GM23248 (cell line): ENCODE data around the gene TRPC4AP. TPM values are rescaled to one million over a fixed set of nuclear protein-coding genes. Genes with fewer than 3 reads are reported as not detected.

ENCODE experiments used
- DNase-seq: peaks from one replicate; pipeline ENCODE4 v3.0.0-alpha.2; 2015
- H2AFZ ChIP-seq: fragments of 200-600 bp; sonication (generic); 2 replicates; pipeline ENCODE4 v1.6.1; 2016; ENCODE audit warnings: antibody characterized with exemption
- H3F3A ChIP-seq: fragments of 200-600 bp; sonication (generic); 2 replicates; pipeline ENCODE4 v1.6.1; 2016; ENCODE audit warnings: mild to moderate bottlenecking, antibody characterized with exemption, mixed run types; ENCODE audit not compliant: insufficient read depth
- H3K27ac ChIP-seq: fragments of 200-600 bp; sonication (generic); 2 replicates; pipeline ENCODE4 v1.5.1; 2016; ENCODE audit warnings: mild to moderate bottlenecking
- H3K27me3 ChIP-seq: fragments of 200-600 bp; sonication (generic); replicated peaks from 2 replicates; pipeline ENCODE4 v1.6.1; 2016; ENCODE audit warnings: mild to moderate bottlenecking; ENCODE audit not compliant: insufficient read depth
- H3K36me3 ChIP-seq: fragments of 200-600 bp; sonication (generic); 2 replicates; pipeline ENCODE4 v1.6.1; 2016; ENCODE audit warnings: low read depth, mild to moderate bottlenecking
- H3K4me1 ChIP-seq: fragments of 200-600 bp; sonication (generic); 2 replicates; pipeline ENCODE4 v1.6.1; 2016; ENCODE audit warnings: mild to moderate bottlenecking; ENCODE audit not compliant: insufficient read depth
- H3K4me2 ChIP-seq: fragments of 200-600 bp; sonication (generic); one replicate; pipeline ENCODE4 v1.6.1; 2016; ENCODE audit warnings: mild to moderate bottlenecking; ENCODE audit not compliant: unreplicated experiment
- H3K4me3 ChIP-seq: fragments of 200-600 bp; sonication (generic); 2 replicates; pipeline ENCODE4 v1.5.1; 2016; ENCODE audit warnings: mild to moderate bottlenecking
- H3K79me2 ChIP-seq: fragments of 200-600 bp; sonication (generic); 2 replicates; pipeline ENCODE4 v1.6.1; 2016; ENCODE audit warnings: mild to moderate bottlenecking; ENCODE audit not compliant: insufficient read depth
- H3K9ac ChIP-seq: fragments of 200-600 bp; sonication (generic); 2 replicates; pipeline ENCODE4 v1.6.1; 2016; ENCODE audit warnings: mild to moderate bottlenecking
- H3K9me2 ChIP-seq: fragments of 200-600 bp; sonication (generic); 2 replicates; pipeline ENCODE4 v1.6.1; 2016; ENCODE audit warnings: mixed run types, mild to moderate bottlenecking, moderate library complexity; ENCODE audit not compliant: insufficient read depth
- H3K9me3 ChIP-seq: fragments of 200-600 bp; sonication (generic); one replicate; pipeline ENCODE4 v1.6.1; 2017; ENCODE audit warnings: low read depth
- H4K20me1 ChIP-seq: fragments of 200-600 bp; sonication (generic); 2 replicates; pipeline ENCODE4 v1.6.0; 2016; ENCODE audit not compliant: insufficient read depth
- EZH2 ChIP-seq: fragments of 200-600 bp; sonication (generic); IDR thresholded peaks from 2 replicates; pipeline ENCODE4 v1.6.1; 2018; ENCODE audit warnings: antibody characterized with exemption, mild to moderate bottlenecking; ENCODE audit not compliant: insufficient read depth, poor library complexity, severe bottlenecking
- EZH2phosphoT487 ChIP-seq: fragments of 200-600 bp; sonication (generic); IDR thresholded peaks from 2 replicates; pipeline ENCODE4 v1.6.1; 2018; ENCODE audit warnings: antibody characterized with exemption, moderate library complexity, mild to moderate bottlenecking, low read depth; ENCODE audit not compliant: insufficient read depth
- WGBS, 2 experiments: methylation state at CpG; one replicate each; pipeline ENCODE4 v1.1.6; 2015 to 2017; ENCODE audit warnings: low lambda C conversion rate in 2 of 2, low coverage in 1 of 2; ENCODE audit errors: missing lambda C conversion rate in 2 of 2; 5-methylcytosine and 5-hydroxymethylcytosine counted together
- in situ Hi-C: fragments of 300-500 bp; cut with MboI; formaldehyde crosslinking; loops from 2 replicates; pipeline ENCODE4 v1.15.0; 2020
- polyA plus RNA-seq: library from polyadenylated mRNA; unstranded; fragments of >200 nt; fragmentation: Nextera tagmentation; extraction: Ambion mirVana; gene quantifications from 2 replicates; pipeline ENCODE4 v1.2.1, GENCODE V29; 2016
- total RNA-seq: library from RNA; depleted of rRNA; stranded (reverse); fragments of >200 nt; shearing (Covaris generic); gene quantifications from 2 replicates; pipeline ENCODE4 v1.2.3, GENCODE V29; 2014

Gene TRPC4AP
- total and polyA plus RNA-seq, 2 experiments from 2014 or later, result 63.4 to 92.7 TPM

- Histone ChIP-seq H4K20me1 (no peaks in the 10 kb centered on the region), H3K9me3 (no peaks in the 10 kb centered on the region), H3F3A (peaks cover 19% of the 10 kb centered on the region), H3K9me2 (no peaks in the 10 kb centered on the region), H3K9ac (no peak overlapping the region), H2AFZ (no peak overlapping the region), H3K4me2 (no peak overlapping the region), H3K36me3 (peaks cover 29% of the 10 kb centered on the region), H3K4me1 (peaks cover 6% of the 10 kb centered on the region; the same call in 1 of the 2 replicates), H3K27ac (no peak overlapping the region), H3K4me3 (no peak overlapping the region), H3K79me2 (peaks cover 41% of the 10 kb centered on the region), H3K27me3 (no peaks in the 10 kb centered on the region)
- DNase-seq, result no peak
- WGBS, 2 experiments, result 96 to 98% methylated on average over 7 of the region's 7 CpGs
- in situ Hi-C loops, result no loop called here
- TF ChIP-seq EZH2phosphoT487 (no peak), EZH2 (no peak)
These were observed 69.0 kb downstream of the TRPC4AP start for GRCh38 chr20:35023624-35024023.

GRCh38 chr20:35021831-35022230 is 70.8 kb downstream of the TRPC4AP start:
- no peaks in the 10 kb centered on the region for H3K9me3 ChIP-seq
- in situ Hi-C loops, result no loop called here
- no peaks in the 10 kb centered on the region for H3K27me3 ChIP-seq
- TF ChIP-seq EZH2phosphoT487, result no peak
- no peak for TF ChIP-seq EZH2
- H3K9me2 ChIP-seq, result no peaks in the 10 kb centered on the region
- H4K20me1 ChIP-seq, result peaks cover 4% of the 10 kb centered on the region; the same call in 1 of the 2 replicates
- peaks cover 34% of the 10 kb centered on the region for H3F3A ChIP-seq
- H3K4me2 ChIP-seq, result no peak overlapping the region
- H3K79me2 ChIP-seq, result peaks cover 51% of the 10 kb centered on the region
- H2AFZ ChIP-seq, result no peak overlapping the region
- H3K4me3 ChIP-seq, result no peak overlapping the region
- peaks cover 17% of the 10 kb centered on the region; the same call in 1 of the 2 replicates for H3K4me1 ChIP-seq
- 100% methylated on average over 1 of the region's 1 CpG for WGBS, 2 experiments
- peaks cover 34% of the 10 kb centered on the region for H3K36me3 ChIP-seq
- H3K27ac ChIP-seq, result no peak overlapping the region
- no peak overlapping the region for H3K9ac ChIP-seq
- no peak for DNase-seq

- Histone ChIP-seq H3K36me3 (peaks cover 38% of the 10 kb centered on the region), H3K4me1 (peaks cover 17% of the 10 kb centered on the region; the same call in 1 of the 2 replicates), H3K79me2 (peaks cover 55% of the 10 kb centered on the region), H3K9ac (no peak overlapping the region), H3K9me3 (no peaks in the 10 kb centered on the region), H3K9me2 (no peaks in the 10 kb centered on the region), H3K27me3 (no peaks in the 10 kb centered on the region), H3K4me3 (no peak overlapping the region), H3K27ac (no peak overlapping the region), H3F3A (peaks cover 37% of the 10 kb centered on the region), H3K4me2 (no peak overlapping the region), H4K20me1 (peaks cover 4% of the 10 kb centered on the region; the same call in 1 of the 2 replicates), H2AFZ (no peak overlapping the region)
- no peak for DNase-seq
- in situ Hi-C loops, result no loop called here
- no peak for TF ChIP-seq EZH2
- TF ChIP-seq EZH2phosphoT487, result no peak
- WGBS, 2 experiments, result 87 to 91% methylated on average over 12 of the region's 12 CpGs
These were observed 71.5 kb downstream of the TRPC4AP start for GRCh38 chr20:35021063-35021462.

GRCh38 chr20:35020108-35020928 is 72.3 kb downstream of the TRPC4AP start:
- in situ Hi-C loops, result no loop called here
- Histone ChIP-seq H3K79me2 (peaks cover 55% of the 10 kb centered on the region), H3K9me3 (no peaks in the 10 kb centered on the region), H3K4me1 (peaks cover 17% of the 10 kb centered on the region; the same call in 1 of the 2 replicates), H3F3A (peaks cover 37% of the 10 kb centered on the region), H3K36me3 (peaks cover 38% of the 10 kb centered on the region), H3K4me2 (no peak overlapping the region), H3K9me2 (no peaks in the 10 kb centered on the region), H2AFZ (no peak overlapping the region), H3K9ac (no peak overlapping the region), H3K4me3 (no peak overlapping the region), H4K20me1 (peaks cover 4% of the 10 kb centered on the region; the same call in 1 of the 2 replicates), H3K27ac (no peak overlapping the region), H3K27me3 (no peaks in the 10 kb centered on the region)
- 86 to 87% methylated on average over 8 of the region's 8 CpGs for WGBS, 2 experiments
- TF ChIP-seq EZH2 (no peak), EZH2phosphoT487 (no peak)
- DNase-seq, result no peak
